ENCODE data around the gene FGF7. TPM values are rescaled to one million over a fixed set of nuclear protein-coding genes. Genes with fewer than 3 reads are reported as not detected.

FGF7 gene
- polyA plus RNA-seq, 1 experiment = 12.7 TPM

DNA sequence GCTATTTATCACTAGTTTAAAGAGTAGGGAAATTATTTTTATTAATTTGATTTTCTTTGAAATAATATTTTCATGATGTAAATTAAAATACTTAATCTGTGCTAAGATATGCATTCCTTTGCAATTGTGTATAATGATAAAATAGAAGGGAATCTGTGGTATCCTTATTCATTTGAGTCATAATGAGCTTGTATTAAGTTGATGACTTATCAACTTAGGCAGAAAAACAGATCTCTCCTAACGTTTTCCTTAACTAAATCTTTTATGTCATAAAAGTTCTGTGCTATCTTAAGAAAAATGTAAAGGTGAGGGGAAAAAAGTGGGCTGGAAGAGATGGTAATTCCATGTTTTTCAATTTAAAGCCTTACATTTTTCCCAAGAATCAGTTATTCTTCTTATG lies 1.9 kb downstream of the FGF7 start:
- POLR2A ChIA-PET = interaction anchor here (0.6 kb wide), 1 partner anchor 33 kb away, joined by 3 read pairs; no protein-coding TSS in a partner anchor
- no peaks in the 10 kb centered on the region for H3K27me3 ChIP-seq (ENCODE audit: control insufficient read depth, insufficient read depth, low read length)
- no peak for DNase-seq (ENCODE audit: low read depth)
- no peaks in the 10 kb centered on the region for H3K36me3 ChIP-seq (ENCODE audit: control insufficient read depth, insufficient read depth, low read length)
- CTCF ChIA-PET = interaction anchor here (1.0 kb wide), 1 partner anchor 190 kb away, joined by 3 read pairs; no protein-coding TSS in a partner anchor
- peak overlapping the region; percentile 52 for H3K4me3 ChIP-seq (ENCODE audit: low read depth, low read length)
- TF ChIP-seq, protein P1, sequence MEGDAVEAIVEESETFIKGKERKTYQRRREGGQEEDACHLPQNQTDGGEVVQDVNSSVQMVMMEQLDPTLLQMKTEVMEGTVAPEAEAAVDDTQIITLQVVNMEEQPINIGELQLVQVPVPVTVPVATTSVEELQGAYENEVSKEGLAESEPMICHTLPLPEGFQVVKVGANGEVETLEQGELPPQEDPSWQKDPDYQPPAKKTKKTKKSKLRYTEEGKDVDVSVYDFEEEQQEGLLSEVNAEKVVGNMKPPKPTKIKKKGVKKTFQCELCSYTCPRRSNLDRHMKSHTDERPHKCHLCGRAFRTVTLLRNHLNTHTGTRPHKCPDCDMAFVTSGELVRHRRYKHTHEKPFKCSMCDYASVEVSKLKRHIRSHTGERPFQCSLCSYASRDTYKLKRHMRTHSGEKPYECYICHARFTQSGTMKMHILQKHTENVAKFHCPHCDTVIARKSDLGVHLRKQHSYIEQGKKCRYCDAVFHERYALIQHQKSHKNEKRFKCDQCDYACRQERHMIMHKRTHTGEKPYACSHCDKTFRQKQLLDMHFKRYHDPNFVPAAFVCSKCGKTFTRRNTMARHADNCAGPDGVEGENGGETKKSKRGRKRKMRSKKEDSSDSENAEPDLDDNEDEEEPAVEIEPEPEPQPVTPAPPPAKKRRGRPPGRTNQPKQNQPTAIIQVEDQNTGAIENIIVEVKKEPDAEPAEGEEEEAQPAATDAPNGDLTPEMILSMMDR (IDR thresholded peaks at IDR 0.05; ENCODE audit: insufficient read depth, low read depth, low read length) = no peak

DNA sequence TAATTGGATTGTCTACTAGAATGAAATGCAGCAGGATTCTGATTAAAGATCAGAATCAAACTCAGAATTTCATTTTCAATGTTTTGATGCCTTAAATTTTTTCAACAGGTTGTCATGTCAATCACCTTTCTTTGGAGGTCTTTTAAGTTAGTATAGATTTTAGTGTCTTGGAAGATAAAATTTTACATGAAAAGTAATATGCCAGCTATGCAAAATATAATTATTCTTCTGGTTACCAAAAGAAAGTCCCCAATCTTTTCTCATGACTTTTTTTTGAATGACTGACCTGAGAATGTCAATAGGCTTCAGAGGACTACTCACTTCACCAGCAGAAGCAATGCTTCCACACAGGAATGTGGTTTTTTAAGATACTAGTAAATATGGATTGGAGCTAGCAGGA lies 4.3 kb downstream of the FGF7 start:
- no peaks in the 10 kb centered on the region for H3K27me3 ChIP-seq (ENCODE audit: control insufficient read depth, insufficient read depth, low read length)
- POLR2A ChIA-PET = interaction anchor here (0.6 to 0.9 kb wide), 2 partner anchors 218 to 232 kb away, joined by 4 to 9 read pairs; no protein-coding TSS in a partner anchor
- CTCF ChIA-PET = no interaction called here
- TF ChIP-seq, protein P1 (IDR thresholded peaks at IDR 0.05; ENCODE audit: insufficient read depth, low read depth, low read length) = no peak
- no peaks in the 10 kb centered on the region for H3K36me3 ChIP-seq (ENCODE audit: control insufficient read depth, insufficient read depth, low read length)
- peak overlapping the region; percentile 52; the same call in 1 of the 2 replicates for H3K4me3 ChIP-seq (ENCODE audit: low read depth, low read length)
- DNase-seq (ENCODE audit: low read depth) = no peak

DNA sequence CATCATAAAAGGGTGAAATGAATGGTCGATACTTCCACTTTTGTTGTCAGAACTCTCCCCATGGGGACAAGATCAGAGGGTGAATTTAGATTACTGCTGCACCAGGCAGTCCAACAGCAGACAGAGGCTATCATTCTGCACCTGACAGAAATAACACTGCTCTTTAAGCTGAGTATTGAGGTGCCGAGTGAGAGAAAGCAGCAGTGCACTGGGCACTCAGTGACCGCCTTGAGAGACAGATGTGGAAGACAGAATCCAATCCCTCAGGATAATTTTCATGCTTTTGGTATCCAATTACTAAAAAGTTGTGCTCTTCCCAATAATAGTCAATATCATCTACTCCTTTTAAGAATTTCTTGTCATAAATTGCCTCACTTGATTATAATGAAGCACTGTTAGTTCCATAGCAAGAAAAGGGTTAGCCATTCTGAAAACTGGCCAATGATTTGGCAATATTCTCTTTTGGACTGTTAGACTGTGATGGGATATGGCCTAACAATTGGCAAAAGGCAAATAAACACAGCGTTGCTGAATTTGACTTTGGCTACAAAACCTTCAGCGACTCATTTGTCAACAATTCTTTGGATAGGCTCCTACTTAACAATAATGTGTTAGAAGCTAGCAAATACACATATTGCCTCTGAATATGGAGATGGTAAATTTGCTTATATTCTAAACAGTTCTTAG lies 5.5 kb downstream of the FGF7 start:
- no peaks in the 10 kb centered on the region for H3K27me3 ChIP-seq (ENCODE audit: control insufficient read depth, insufficient read depth, low read length)
- ChIA-PET POLR2A (no interaction called here), CTCF (no interaction called here)
- H3K4me3 ChIP-seq (ENCODE audit: low read depth, low read length) = no peak overlapping the region
- DNase-seq (ENCODE audit: low read depth) = peak; percentile 36
- H3K36me3 ChIP-seq (ENCODE audit: control insufficient read depth, insufficient read depth, low read length) = no peaks in the 10 kb centered on the region
- TF ChIP-seq, protein P1 (IDR thresholded peaks at IDR 0.05; ENCODE audit: insufficient read depth, low read depth, low read length) = no peak

DNA sequence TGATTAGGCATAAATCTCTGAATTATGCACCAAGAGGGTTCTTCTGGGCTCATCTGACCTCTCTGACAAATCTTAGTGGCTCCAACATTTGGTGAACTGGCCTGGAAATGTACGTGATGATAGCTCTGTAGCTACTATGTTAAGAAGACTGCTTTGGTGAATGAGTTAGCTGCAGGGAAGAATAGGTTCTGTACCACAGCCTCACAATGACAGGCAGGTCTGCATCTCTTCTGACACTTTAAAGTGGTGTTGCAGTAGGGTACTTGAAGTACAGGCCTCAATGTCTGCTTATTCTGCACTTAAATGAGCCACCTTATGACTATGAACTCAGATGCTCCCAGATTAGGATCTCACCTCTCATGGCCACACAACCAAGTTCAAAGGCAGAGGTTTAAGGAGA lies 7.0 kb downstream of the FGF7 start:
- POLR2A ChIA-PET = no interaction called here

DNA sequence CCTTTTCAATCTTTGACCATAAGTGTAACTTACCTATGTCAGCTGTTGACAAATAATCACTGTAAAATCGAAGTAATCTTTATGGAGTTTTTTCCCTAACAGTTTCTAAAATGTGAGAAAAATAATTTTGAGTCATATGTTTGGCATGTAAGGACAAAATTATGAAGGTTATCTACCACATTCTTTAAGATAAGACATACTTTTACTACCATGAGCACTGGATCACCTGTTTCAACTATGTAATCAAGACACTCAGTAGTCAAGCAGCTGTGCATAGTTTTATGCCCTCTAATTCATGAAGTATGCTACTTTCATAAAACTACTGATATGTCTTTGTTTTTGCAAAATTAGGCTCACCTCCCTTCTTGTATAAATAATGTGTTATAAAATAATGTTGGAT lies 12.1 kb downstream of the FGF7 start:
- no peaks in the 10 kb centered on the region for H3K36me3 ChIP-seq (ENCODE audit: control insufficient read depth, insufficient read depth, low read length)
- H3K4me3 ChIP-seq (ENCODE audit: low read depth, low read length) = no peak overlapping the region
- POLR2A ChIA-PET = no interaction called here
- TF ChIP-seq, protein P1 (IDR thresholded peaks at IDR 0.05; ENCODE audit: insufficient read depth, low read depth, low read length) = no peak
- no peak for DNase-seq (ENCODE audit: low read depth)
- H3K27me3 ChIP-seq (ENCODE audit: control insufficient read depth, insufficient read depth, low read length) = no peaks in the 10 kb centered on the region
- CTCF ChIA-PET = no interaction called here

More for the DNA sequence above, 7.0 kb downstream of the FGF7 start:
- no peaks in the 10 kb centered on the region for H3K27me3 ChIP-seq (ENCODE audit: control insufficient read depth, insufficient read depth, low read length)
- H3K36me3 ChIP-seq (ENCODE audit: control insufficient read depth, insufficient read depth, low read length) = no peaks in the 10 kb centered on the region
- DNase-seq (ENCODE audit: low read depth) = no peak
- TF ChIP-seq, protein P1 (IDR thresholded peaks at IDR 0.05; ENCODE audit: insufficient read depth, low read depth, low read length) = no peak
- H3K4me3 ChIP-seq (ENCODE audit: low read depth, low read length) = no peak overlapping the region
- CTCF ChIA-PET = no interaction called here

Data from BJ (cell line).